ENCODE results near the gene ANKS4B. TPM values are rescaled to one million over a fixed set of nuclear protein-coding genes. Genes with fewer than 3 reads are reported as not detected.

The ANKS4B gene
- total and polyA plus RNA-seq, 7 experiments from 2014 or later = not detected

GRCh38 chr16:21199607-21200218 lies 33.8 kb upstream of the ANKS4B start:
- DNase-seq (no peak), ATAC-seq (no peak)
- POLR2A ChIA-PET = no interaction called here
- no peak overlapping the region for H3K27ac ChIP-seq (ENCODE audit: low read depth, low read length)
- no peaks in the 10 kb centered on the region for H3K4me1 ChIP-seq (ENCODE audit: control insufficient read depth in 2 of 2, insufficient read depth in 2 of 2, low read length in 2 of 2)
- H3K27ac Mint-ChIP-seq = no peak overlapping the region
- intact Hi-C loops (cut with micrococcal nuclease) = no loop called here
- H3K27me3 ChIP-seq (ENCODE audit: control insufficient read depth in 2 of 2, insufficient read depth in 2 of 2, low read length in 2 of 2) = no peaks in the 10 kb centered on the region
- no peak overlapping the region for H3K4me3 Mint-ChIP-seq
- H3K36me3 ChIP-seq (ENCODE audit: control insufficient read depth in 2 of 3, insufficient read depth in 3 of 3, low read length in 3 of 3) = no peaks in the 10 kb centered on the region
- peaks cover 0 to 2% (median 0%) of the 10 kb centered on the region in 7 donors for H3K4me1 Mint-ChIP-seq
- peaks cover 5 to 36% (median 12%) of the 10 kb centered on the region in 5 donors for H3K27me3 Mint-ChIP-seq
- H3K9me3 Mint-ChIP-seq = peaks cover 0 to 1% (median 0%) of the 10 kb centered on the region in 11 donors
- H3K36me3 Mint-ChIP-seq = no peaks in the 10 kb centered on the region
- H3K4me3 ChIP-seq (ENCODE audit: low read length) = no peak overlapping the region
- H3K9me3 ChIP-seq (ENCODE audit: control insufficient read depth in 2 of 3, low read length in 3 of 3) = no peaks in the 10 kb centered on the region
- CTCF ChIA-PET = no interaction called here

GRCh38 chr16:21203155-21203797 lies 30.2 kb upstream of the ANKS4B start:
- Histone ChIP-seq H3K4me1 (ENCODE audit: control insufficient read depth in 2 of 2, insufficient read depth in 2 of 2, low read length in 2 of 2) (no peaks in the 10 kb centered on the region), H3K4me3 (ENCODE audit: low read length) (no peak overlapping the region), H3K27me3 (ENCODE audit: control insufficient read depth in 2 of 2, insufficient read depth in 2 of 2, low read length in 2 of 2) (no peaks in the 10 kb centered on the region), H3K27ac (ENCODE audit: low read depth, low read length) (no peak overlapping the region), H3K9me3 (ENCODE audit: control insufficient read depth in 2 of 3, low read length in 3 of 3) (no peaks in the 10 kb centered on the region), H3K36me3 (ENCODE audit: control insufficient read depth in 2 of 3, insufficient read depth in 3 of 3, low read length in 3 of 3) (no peaks in the 10 kb centered on the region)
- H3K4me1 Mint-ChIP-seq = no peaks in the 10 kb centered on the region
- CTCF ChIA-PET = interaction anchor here (0.6 kb wide), 2 partner anchors 10 to 15 kb away, joined by 3 read pairs; no protein-coding TSS in a partner anchor
- intact Hi-C loops (cut with micrococcal nuclease) = no loop called here
- no peak overlapping the region for H3K4me3 Mint-ChIP-seq
- DNase-seq = no peak
- peaks cover 0 to 1% (median 0%) of the 10 kb centered on the region in 11 donors for H3K9me3 Mint-ChIP-seq
- no peak for ATAC-seq
- no peak overlapping the region for H3K27ac Mint-ChIP-seq
- no peaks in the 10 kb centered on the region for H3K36me3 Mint-ChIP-seq
- peaks cover 5 to 30% (median 12%) of the 10 kb centered on the region in 5 donors for H3K27me3 Mint-ChIP-seq
- POLR2A ChIA-PET = no interaction called here

GRCh38 chr16:21205303-21205702 lies 28.2 kb upstream of the ANKS4B start:
- Mint-ChIP-seq H3K27me3 (peaks cover 0 to 16% (median 11%) of the 10 kb centered on the region in 5 donors), H3K4me1 (no peaks in the 10 kb centered on the region), H3K27ac (no peak overlapping the region), H3K9me3 (peaks cover 0 to under 1% (median 0%) of the 10 kb centered on the region in 11 donors), H3K4me3 (no peak overlapping the region), H3K36me3 (no peaks in the 10 kb centered on the region)
- ChIA-PET CTCF (no interaction called here), POLR2A (no interaction called here)
- Histone ChIP-seq H3K9me3 (ENCODE audit: control insufficient read depth in 2 of 3, low read length in 3 of 3) (no peaks in the 10 kb centered on the region), H3K27me3 (ENCODE audit: control insufficient read depth in 2 of 2, insufficient read depth in 2 of 2, low read length in 2 of 2) (no peaks in the 10 kb centered on the region), H3K36me3 (ENCODE audit: control insufficient read depth in 2 of 3, insufficient read depth in 3 of 3, low read length in 3 of 3) (no peaks in the 10 kb centered on the region), H3K4me1 (ENCODE audit: control insufficient read depth in 2 of 2, insufficient read depth in 2 of 2, low read length in 2 of 2) (no peaks in the 10 kb centered on the region), H3K27ac (ENCODE audit: low read depth, low read length) (no peak overlapping the region), H3K4me3 (ENCODE audit: low read length) (no peak overlapping the region)
- ATAC-seq (no peak), DNase-seq (no peak)
- intact Hi-C loops (cut with micrococcal nuclease) = no loop called here

- Histone ChIP-seq H3K4me3 (ENCODE audit: low read length) (no peak overlapping the region), H3K9me3 (ENCODE audit: control insufficient read depth in 2 of 3, low read length in 3 of 3) (no peaks in the 10 kb centered on the region), H3K27ac (ENCODE audit: low read depth, low read length) (no peak overlapping the region), H3K27me3 (ENCODE audit: control insufficient read depth in 2 of 2, insufficient read depth in 2 of 2, low read length in 2 of 2) (no peaks in the 10 kb centered on the region), H3K4me1 (ENCODE audit: control insufficient read depth in 2 of 2, insufficient read depth in 2 of 2, low read length in 2 of 2) (no peaks in the 10 kb centered on the region), H3K36me3 (ENCODE audit: control insufficient read depth in 2 of 3, insufficient read depth in 3 of 3, low read length in 3 of 3) (no peaks in the 10 kb centered on the region)
- H3K27me3 Mint-ChIP-seq = peaks cover 0 to 12% (median 11%) of the 10 kb centered on the region in 5 donors
- no peaks in the 10 kb centered on the region for H3K36me3 Mint-ChIP-seq
- CTCF ChIA-PET = no interaction called here
- ATAC-seq (no peak), DNase-seq (no peak)
- no peak overlapping the region for H3K27ac Mint-ChIP-seq
- no peak overlapping the region for H3K4me3 Mint-ChIP-seq
- intact Hi-C loops (cut with micrococcal nuclease) = no loop called here
- POLR2A ChIA-PET = no interaction called here
- H3K4me1 Mint-ChIP-seq = no peaks in the 10 kb centered on the region
- no peaks in the 10 kb centered on the region for H3K9me3 Mint-ChIP-seq
These were observed 26.9 kb upstream of the ANKS4B start for GRCh38 chr16:21206550-21206949.

- no peaks in the 10 kb centered on the region for H3K36me3 ChIP-seq (ENCODE audit: control insufficient read depth in 2 of 3, insufficient read depth in 3 of 3, low read length in 3 of 3)
- Mint-ChIP-seq H3K27me3 (peaks cover 3 to 17% (median 11%) of the 10 kb centered on the region in 5 donors), H3K4me1 (no peaks in the 10 kb centered on the region), H3K36me3 (no peaks in the 10 kb centered on the region), H3K27ac (no peak overlapping the region), H3K9me3 (peaks cover 0 to 2% (median 0%) of the 10 kb centered on the region in 11 donors), H3K4me3 (no peak overlapping the region)
- ChIA-PET POLR2A (no interaction called here), CTCF (interaction anchor here (0.6 kb wide), 1 partner anchor 869 kb away, joined by 3 read pairs; no protein-coding TSS in a partner anchor)
- H3K4me3 ChIP-seq (ENCODE audit: low read length) = no peak overlapping the region
- ATAC-seq (no peak), DNase-seq (no peak)
- no peaks in the 10 kb centered on the region for H3K9me3 ChIP-seq (ENCODE audit: control insufficient read depth in 2 of 3, low read length in 3 of 3)
- H3K27me3 ChIP-seq (ENCODE audit: control insufficient read depth in 2 of 2, insufficient read depth in 2 of 2, low read length in 2 of 2) = no peaks in the 10 kb centered on the region
- intact Hi-C loops (cut with micrococcal nuclease) = no loop called here
- no peak overlapping the region for H3K27ac ChIP-seq (ENCODE audit: low read depth, low read length)
- no peaks in the 10 kb centered on the region for H3K4me1 ChIP-seq (ENCODE audit: control insufficient read depth in 2 of 2, insufficient read depth in 2 of 2, low read length in 2 of 2)
These were observed 24.9 kb upstream of the ANKS4B start for GRCh38 chr16:21208446-21209230.

- H3K27ac Mint-ChIP-seq = no peak within 1 kb of the TSS
- H3K4me3 ChIP-seq (ENCODE audit: low read length) = no peak within 1 kb of the TSS
- ChIA-PET POLR2A (no interaction called here), CTCF (no interaction called here)
- no peaks in the 10 kb centered on the region for H3K4me1 Mint-ChIP-seq
- no peaks in the 10 kb centered on the region for H3K36me3 ChIP-seq (ENCODE audit: control insufficient read depth in 2 of 3, insufficient read depth in 3 of 3, low read length in 3 of 3)
- H3K36me3 Mint-ChIP-seq = no peaks in the 10 kb centered on the region
- no peaks in the 10 kb centered on the region for H3K4me1 ChIP-seq (ENCODE audit: control insufficient read depth in 2 of 2, insufficient read depth in 2 of 2, low read length in 2 of 2)
- no peaks in the 10 kb centered on the region for H3K9me3 ChIP-seq (ENCODE audit: control insufficient read depth in 2 of 3, low read length in 3 of 3)
- no peak for ATAC-seq
- no peak within 1 kb of the TSS for H3K4me3 Mint-ChIP-seq
- DNase-seq = no peak
- H3K9me3 Mint-ChIP-seq = peaks cover 0 to 2% (median 0%) of the 10 kb centered on the region in 11 donors
- H3K27me3 ChIP-seq (ENCODE audit: control insufficient read depth in 2 of 2, insufficient read depth in 2 of 2, low read length in 2 of 2) = no peaks in the 10 kb centered on the region
- H3K27ac ChIP-seq (ENCODE audit: low read depth, low read length) = no peak within 1 kb of the TSS
- peaks cover 3 to 26% (median 17%) of the 10 kb centered on the region in 5 donors for H3K27me3 Mint-ChIP-seq
- intact Hi-C loops (cut with micrococcal nuclease) = no loop called here
These were observed 22.0 kb upstream of the ANKS4B start, which contains the start of gene ZP2 for GRCh38 chr16:21211486-21211885. Gene ZP2 (minus strand): TSS chr16:21211574. CDS start chr16:21211547, 27 bp downstream.
